Choroid plexus epithelial cell (primary cell): ENCODE measurements around the gene MEX3B.
"Not testable (repeated sequence)": the region's sequence is repeated elsewhere in the genome, so short reads cannot be mapped to it uniquely, and the experiment has no call there.

ENCODE experiments used
- DNase-seq: peaks from one replicate; pipeline ENCODE4 v3.0.0-alpha.2; 2010; ENCODE audit warnings: low read depth
- H3K4me3 ChIP-seq: 2 replicates; pipeline ENCODE4 v1.5.1; 2011; ENCODE audit warnings: low read depth, mild to moderate bottlenecking, control low read depth, low read length, moderate library complexity
- TF ChIP-seq, protein P1 (sequence below): conservative IDR thresholded peaks from 2 replicates; pipeline ENCODE4 v1.5.1; 2011; ENCODE audit warnings: low read depth, mild to moderate bottlenecking, control low read depth, inconsistent platforms, low read length, moderate library complexity

Gene MEX3B

DNA sequence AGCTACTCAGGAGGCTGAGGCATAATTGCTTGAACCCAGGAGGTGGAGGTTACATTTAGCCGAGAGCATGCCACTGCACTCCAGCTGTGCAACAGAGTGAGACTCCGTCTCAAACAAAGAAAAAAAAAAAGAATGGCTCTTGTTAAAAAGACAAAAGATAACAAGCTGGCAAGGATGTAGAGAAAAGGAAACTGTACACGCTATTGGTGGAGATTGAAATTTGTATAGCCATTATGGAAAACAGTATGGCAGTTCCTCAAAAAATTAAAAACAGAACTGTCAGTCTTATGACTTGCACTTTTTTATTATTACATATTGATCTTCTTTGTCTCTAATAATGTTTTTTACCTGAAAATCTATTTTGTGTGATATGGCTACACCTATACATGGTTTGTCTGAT lies 41.9 kb downstream of the MEX3B start:
- TF ChIP-seq, protein P1, sequence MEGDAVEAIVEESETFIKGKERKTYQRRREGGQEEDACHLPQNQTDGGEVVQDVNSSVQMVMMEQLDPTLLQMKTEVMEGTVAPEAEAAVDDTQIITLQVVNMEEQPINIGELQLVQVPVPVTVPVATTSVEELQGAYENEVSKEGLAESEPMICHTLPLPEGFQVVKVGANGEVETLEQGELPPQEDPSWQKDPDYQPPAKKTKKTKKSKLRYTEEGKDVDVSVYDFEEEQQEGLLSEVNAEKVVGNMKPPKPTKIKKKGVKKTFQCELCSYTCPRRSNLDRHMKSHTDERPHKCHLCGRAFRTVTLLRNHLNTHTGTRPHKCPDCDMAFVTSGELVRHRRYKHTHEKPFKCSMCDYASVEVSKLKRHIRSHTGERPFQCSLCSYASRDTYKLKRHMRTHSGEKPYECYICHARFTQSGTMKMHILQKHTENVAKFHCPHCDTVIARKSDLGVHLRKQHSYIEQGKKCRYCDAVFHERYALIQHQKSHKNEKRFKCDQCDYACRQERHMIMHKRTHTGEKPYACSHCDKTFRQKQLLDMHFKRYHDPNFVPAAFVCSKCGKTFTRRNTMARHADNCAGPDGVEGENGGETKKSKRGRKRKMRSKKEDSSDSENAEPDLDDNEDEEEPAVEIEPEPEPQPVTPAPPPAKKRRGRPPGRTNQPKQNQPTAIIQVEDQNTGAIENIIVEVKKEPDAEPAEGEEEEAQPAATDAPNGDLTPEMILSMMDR, result no peak
- DNase-seq, result no peak
- H3K4me3 ChIP-seq, result no peak overlapping the region

DNA sequence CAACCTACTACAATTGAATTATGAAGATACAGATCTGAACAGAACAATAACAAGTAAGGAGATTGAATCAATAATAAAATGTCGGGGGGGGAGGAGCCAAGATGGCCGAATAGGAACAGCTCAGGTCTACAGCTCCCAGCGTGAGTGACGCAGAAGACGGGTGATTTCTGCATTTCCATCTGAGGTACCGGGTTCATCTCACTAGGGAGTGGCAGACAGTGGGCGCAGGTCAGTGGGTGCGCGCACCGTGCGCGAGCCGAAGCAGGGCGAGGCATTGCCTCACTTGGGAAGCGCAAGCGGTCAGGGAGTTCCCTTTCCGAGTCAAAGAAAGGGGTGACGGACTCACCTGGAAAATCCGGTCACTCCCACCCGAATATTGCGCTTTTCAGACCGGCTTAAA lies 50.7 kb downstream of the MEX3B start:
- not testable (repeated sequence) for DNase-seq, H3K4me3 ChIP-seq

DNA sequence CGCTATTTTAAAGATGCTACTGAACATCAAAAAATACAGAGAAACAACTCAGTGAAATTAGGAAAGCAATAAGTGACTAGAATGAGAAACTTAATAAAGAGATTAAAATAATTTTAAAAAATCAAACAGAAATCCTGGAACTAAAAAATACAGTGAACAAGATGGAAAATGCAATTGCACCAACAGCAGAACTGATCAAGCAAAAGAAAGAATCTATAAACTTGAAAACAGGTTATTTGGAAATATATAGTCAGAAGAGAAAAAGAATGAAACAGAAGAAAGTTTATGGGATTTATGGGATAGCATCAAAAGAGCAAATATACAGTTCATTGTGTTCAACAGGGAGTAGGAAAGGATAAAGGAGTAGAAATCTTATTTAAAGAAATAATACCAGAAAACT lies 53.3 kb downstream of the MEX3B start:
- no peak for DNase-seq
- H3K4me3 ChIP-seq, result no peak overlapping the region
- TF ChIP-seq, protein P1, result no peak
